HepG2 (cell line): Measurements from ENCODE around the gene GCDH. TPM values are rescaled to one million over a fixed set of nuclear protein-coding genes. Genes with fewer than 3 reads are reported as not detected.

ENCODE experiments used
- GMEB2 ChIP-seq: IDR thresholded peaks from 2 replicates; pipeline ENCODE4 v1.6.1; 2016; ENCODE audit warnings: missing biosample characterization, missing genetic modification reagents, low read depth
- HNRNPLL ChIP-seq: fragments of 200-400 bp; formaldehyde crosslinking; IDR thresholded peaks from 2 replicates; pipeline ENCODE4 v1.6.1; 2017; ENCODE audit warnings: mild to moderate bottlenecking, low read depth, low read length; ENCODE audit not compliant: poor library complexity, severe bottlenecking
- KDM5A ChIP-seq: fragments of 200-600 bp; sonication (generic); IDR thresholded peaks from 2 replicates; pipeline ENCODE4 v1.7.0; 2018; ENCODE audit warnings: antibody characterized with exemption, mild to moderate bottlenecking, low read length, borderline replicate concordance
- MIER3 ChIP-seq: IDR thresholded peaks from 2 replicates; pipeline ENCODE4 v1.6.1; 2016; ENCODE audit warnings: missing compliant biosample characterization, borderline replicate concordance
- MLX ChIP-seq: IDR thresholded peaks from 2 replicates; pipeline ENCODE4 v1.6.1; 2016
- NFATC3 ChIP-seq: sonication (generic); formaldehyde crosslinking; IDR thresholded peaks from 2 replicates; pipeline ENCODE4 v1.5.1; 2020; ENCODE audit warnings: mild to moderate bottlenecking, missing genetic modification reagents
- PBX2 ChIP-seq: IDR thresholded peaks from 2 replicates; pipeline ENCODE4 v1.6.1; 2016; ENCODE audit warnings: control low read depth
- SP2 ChIP-seq: sonication (generic); formaldehyde crosslinking; IDR thresholded peaks from 2 replicates; pipeline ENCODE4 v1.5.1; 2020; ENCODE audit warnings: mild to moderate bottlenecking, missing genetic modification reagents
- ZNF329 ChIP-seq: sonication (generic); formaldehyde crosslinking; IDR thresholded peaks from 2 replicates; pipeline ENCODE4 v1.9.0; 2021; ENCODE audit warnings: low read depth, mild to moderate bottlenecking, missing genetic modification reagents
- ZNF484 ChIP-seq: sonication (generic); formaldehyde crosslinking; IDR thresholded peaks from 2 replicates; pipeline ENCODE4 v1.5.1; 2020; ENCODE audit warnings: mild to moderate bottlenecking, low read depth, missing genetic modification reagents, borderline replicate concordance
- ZNF512B ChIP-seq: sonication (generic); formaldehyde crosslinking; IDR thresholded peaks from 2 replicates; pipeline ENCODE4 v1.5.1; 2020; ENCODE audit warnings: missing genetic modification reagents, mild to moderate bottlenecking, borderline replicate concordance
- ZNF687 ChIP-seq: sonication (generic); formaldehyde crosslinking; IDR thresholded peaks from 2 replicates; pipeline ENCODE4 v1.5.1; 2020; ENCODE audit warnings: mild to moderate bottlenecking, missing genetic modification reagents, moderate library complexity
- ZNF776 ChIP-seq: sonication (generic); formaldehyde crosslinking; IDR thresholded peaks from 2 replicates; pipeline ENCODE4 v1.4.0; 2020; ENCODE audit warnings: mild to moderate bottlenecking, missing genetic modification reagents
- ZSCAN25 ChIP-seq: sonication (generic); formaldehyde crosslinking; IDR thresholded peaks from 2 replicates; pipeline ENCODE4 v1.8.0; 2022; ENCODE audit warnings: mild to moderate bottlenecking, missing genetic modification reagents
- polyA plus RNA-seq, 8 experiments: library from polyadenylated mRNA; depleted of rRNA in 3 of 8; stranded (reverse) in 7 of 8; unstranded in 1 of 8; fragments of >200 nt; fragmentation: Illumina TruSeq in 4 of 8; extraction: Trizol in 4 of 8; gene quantifications; 2 replicates each; pipeline versions ENCODE4 v1.2.1 to v1.2.3, GENCODE V29; 2011 to 2016; ENCODE audit warnings: low read depth in 4 of 8, missing spikeins in 1 of 8, mixed read lengths in 1 of 8; ENCODE audit not compliant: insufficient read depth in 1 of 8
- total RNA-seq, 5 experiments: library from RNA; depleted of rRNA; stranded (reverse); fragments of >200 nt; fragmentation: Illumina TruSeq; extraction: Trizol; gene quantifications; 2 replicates each; pipeline ENCODE4 v1.2.3, GENCODE V29; 2016; ENCODE audit warnings: low read depth in 1 of 5
- TF ChIP-seq, protein P1 (sequence below): sonication (generic); formaldehyde crosslinking; conservative IDR thresholded peaks from 2 replicates; pipeline ENCODE4 v1.4.0; 2020; ENCODE audit warnings: missing genetic modification reagents

GCDH gene
- total and polyA plus RNA-seq, 2 of the 13 experiments (the other 11 are each of a cell fraction or from before 2014, with no cell fraction given), result 15.1 to 38.0 TPM

DNA sequence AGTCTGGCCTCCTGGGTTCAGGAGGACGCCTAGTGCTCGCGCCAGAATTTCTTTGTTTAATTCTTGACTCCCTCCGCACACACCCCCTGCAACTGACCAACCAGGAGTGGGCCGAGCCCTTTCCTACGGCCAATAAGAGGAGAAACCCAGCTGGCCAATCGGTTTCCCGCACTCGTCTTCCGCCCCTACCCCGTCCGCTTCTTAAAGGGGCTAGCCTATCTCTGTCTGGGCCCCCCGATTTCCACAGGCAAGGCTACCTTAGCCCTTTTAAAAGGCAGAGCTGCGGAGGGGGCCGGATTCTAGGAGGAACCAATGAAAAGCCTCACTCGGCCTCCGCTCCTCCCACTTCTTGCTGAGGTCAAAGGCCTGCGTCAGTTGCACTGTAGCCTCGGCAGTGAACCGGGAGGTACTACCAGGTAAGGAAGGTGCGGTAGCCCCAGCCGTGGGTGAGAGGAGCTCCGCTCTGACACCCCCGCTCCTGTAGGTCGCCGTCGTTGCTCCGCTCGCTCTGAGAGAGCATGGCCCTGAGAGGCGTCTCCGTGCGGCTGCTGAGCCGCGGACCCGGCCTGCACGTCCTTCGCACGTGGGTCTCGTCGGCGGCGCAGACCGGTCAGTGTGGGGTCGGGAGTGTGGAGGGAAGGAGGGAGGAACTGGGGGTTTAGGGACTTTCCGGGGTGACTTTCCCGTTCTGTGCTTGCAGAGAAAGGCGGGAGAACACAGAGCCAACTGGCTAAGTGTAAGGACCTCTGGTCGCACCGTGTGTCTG is at the start of gene GCDH (continued):
- peak; percentile 49; the same call in 1 of the 2 replicates for TF ChIP-seq ZSCAN25
- peak; percentile 88 for TF ChIP-seq ZNF687 (CRISPR knock-in tag)
- no peak for TF ChIP-seq NFATC3
- TF ChIP-seq, protein P1, sequence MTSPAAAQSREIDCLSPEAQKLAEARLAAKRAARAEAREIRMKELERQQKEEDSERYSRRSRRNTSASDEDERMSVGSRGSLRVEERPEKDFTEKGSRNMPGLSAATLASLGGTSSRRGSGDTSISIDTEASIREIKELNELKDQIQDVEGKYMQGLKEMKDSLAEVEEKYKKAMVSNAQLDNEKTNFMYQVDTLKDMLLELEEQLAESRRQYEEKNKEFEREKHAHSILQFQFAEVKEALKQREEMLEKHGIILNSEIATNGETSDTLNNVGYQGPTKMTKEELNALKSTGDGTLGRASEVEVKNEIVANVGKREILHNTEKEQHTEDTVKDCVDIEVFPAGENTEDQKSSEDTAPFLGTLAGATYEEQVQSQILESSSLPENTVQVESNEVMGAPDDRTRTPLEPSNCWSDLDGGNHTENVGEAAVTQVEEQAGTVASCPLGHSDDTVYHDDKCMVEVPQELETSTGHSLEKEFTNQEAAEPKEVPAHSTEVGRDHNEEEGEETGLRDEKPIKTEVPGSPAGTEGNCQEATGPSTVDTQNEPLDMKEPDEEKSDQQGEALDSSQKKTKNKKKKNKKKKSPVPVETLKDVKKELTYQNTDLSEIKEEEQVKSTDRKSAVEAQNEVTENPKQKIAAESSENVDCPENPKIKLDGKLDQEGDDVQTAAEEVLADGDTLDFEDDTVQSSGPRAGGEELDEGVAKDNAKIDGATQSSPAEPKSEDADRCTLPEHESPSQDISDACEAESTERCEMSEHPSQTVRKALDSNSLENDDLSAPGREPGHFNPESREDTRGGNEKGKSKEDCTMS, result no peak
- TF ChIP-seq HNRNPLL, result peak; percentile 44
- 0 out of 2 replicates have a peak, but pooled peaks have one; percentile 10 for TF ChIP-seq MLX
- TF ChIP-seq ZNF484 (CRISPR knock-in tag), result no peak
- peak; percentile 75 for TF ChIP-seq SP2 (CRISPR knock-in tag)
- TF ChIP-seq GMEB2, result 0 out of 2 replicates have a peak, but pooled peaks have one; percentile 24
- TF ChIP-seq PBX2 (CRISPR knock-in tag), result no peak
- TF ChIP-seq KDM5A, result peak; percentile 84
- peak; percentile 77 for TF ChIP-seq ZNF776 (CRISPR knock-in tag)
- no peak for TF ChIP-seq ZNF329 (CRISPR knock-in tag)
- TF ChIP-seq ZNF512B, result no peak
- TF ChIP-seq MIER3 (CRISPR knock-in tag), result peak; percentile 24; the same call in 1 of the 2 replicates
